MCF 10A (cell line): ENCODE measurements around the gene CGB7. TPM values are rescaled to one million over a fixed set of nuclear protein-coding genes. Genes with fewer than 3 reads are reported as not detected.

Experiments used
- BruUV-seq: library from RNA; stranded (reverse); fragments of 400-500 nt; replicated peaks from 2 replicates; lab custom pipeline; 2021; lab: Mats Ljungman, UMichigan
- CTCF ChIA-PET: fragments of 300-600 bp; sonication (Branson Sonifier 250); formaldehyde crosslinking; extraction: SDS; loops from one replicate; lab custom pipeline; 2021; ENCODE audit warnings: antibody characterized with exemption, inconsistent platforms; lab: Yijun Ruan, JAX
- POLR2A ChIA-PET: fragments of 300-600, 350-650 bp; sonication (Branson Sonifier 250); formaldehyde crosslinking; extraction: SDS; loops from one replicate; lab custom pipeline; 2020; ENCODE audit warnings: antibody characterized with exemption, inconsistent platforms; lab: Yijun Ruan, JAX
- DNase-seq: peaks from one replicate; pipeline ENCODE4 v3.0.0-alpha.2; 2018; ENCODE audit not compliant: unreplicated experiment
- H3K27ac Mint-ChIP-seq: one replicate; pipeline ENCODE4 v1.8.0; 2022; ENCODE audit warnings: mild to moderate bottlenecking, low read depth, mixed read lengths; ENCODE audit not compliant: unreplicated experiment
- H3K27me3 Mint-ChIP-seq: one replicate; pipeline ENCODE4 v1.8.0; 2022; ENCODE audit warnings: mixed read lengths; ENCODE audit not compliant: insufficient read depth, unreplicated experiment
- H3K36me3 Mint-ChIP-seq: one replicate; pipeline ENCODE4 v1.8.0; 2022; ENCODE audit warnings: mild to moderate bottlenecking, moderate library complexity, mixed read lengths; ENCODE audit not compliant: insufficient read depth, unreplicated experiment
- H3K4me1 Mint-ChIP-seq: one replicate; pipeline ENCODE4 v1.8.0; 2022; ENCODE audit warnings: mixed read lengths; ENCODE audit not compliant: insufficient read depth, unreplicated experiment
- H3K4me3 Mint-ChIP-seq: one replicate; pipeline ENCODE4 v1.8.0; 2022; ENCODE audit warnings: mild to moderate bottlenecking, moderate library complexity, mixed read lengths; ENCODE audit not compliant: unreplicated experiment
- H3K9me3 Mint-ChIP-seq: one replicate; pipeline ENCODE4 v1.8.0; 2022; ENCODE audit warnings: mixed read lengths; ENCODE audit not compliant: unreplicated experiment
- intact Hi-C: fragments of 100-400 bp; cut with micrococcal nuclease; formaldehyde crosslinking; loops from 2 replicates; pipeline ENCODE4 v1.14.1; 2022
- total RNA-seq: library from RNA; stranded (reverse); gene quantifications from 2 replicates; pipeline ENCODE4 v1.2.3, GENCODE V29; 2022
- TF ChIP-seq, protein P1 (sequence below): fragments of 200-600 bp; IDR thresholded peaks from one replicate; pipeline ENCODE4 v1.8.0; 2022; ENCODE audit warnings: antibody characterized with exemption, mild to moderate bottlenecking; ENCODE audit not compliant: unreplicated experiment

The CGB7 gene
- total RNA-seq, 1 experiment from 2014 or later, result 2.5 TPM

DNA sequence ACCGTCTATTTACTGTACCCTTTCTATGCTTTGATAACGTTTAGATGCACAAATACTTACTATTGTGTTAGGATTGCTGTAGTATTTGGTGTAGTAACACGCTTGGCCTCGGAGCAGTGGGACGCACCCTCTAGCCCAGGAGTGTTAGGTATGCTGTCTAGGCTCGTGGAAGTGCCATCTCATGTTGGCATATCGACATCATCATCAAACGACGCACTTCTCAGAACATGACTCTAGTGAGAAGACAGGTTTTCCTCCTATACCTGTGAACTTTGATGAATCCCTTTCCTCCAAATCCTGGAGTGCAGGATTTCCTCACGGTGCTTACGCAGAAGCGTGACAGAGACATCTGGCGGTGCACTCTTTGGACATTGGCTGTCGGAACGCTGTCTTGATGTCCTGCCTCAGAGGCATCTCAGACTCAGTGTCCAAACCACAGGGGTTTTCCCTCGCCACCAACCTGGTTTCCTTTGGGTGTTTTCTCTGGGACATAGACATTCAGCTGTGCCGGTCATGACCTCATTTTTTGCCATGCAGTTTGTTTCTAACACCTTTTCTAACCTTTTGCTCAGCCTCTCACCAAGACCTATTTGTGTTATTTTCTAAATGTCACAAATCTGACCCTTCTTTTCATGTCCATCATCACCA, 34.0 kb upstream of the CGB7 start:
- no peaks in the 10 kb centered on the region for H3K27me3 Mint-ChIP-seq
- peaks cover 7% of the 10 kb centered on the region for H3K4me1 Mint-ChIP-seq
- TF ChIP-seq, protein P1, sequence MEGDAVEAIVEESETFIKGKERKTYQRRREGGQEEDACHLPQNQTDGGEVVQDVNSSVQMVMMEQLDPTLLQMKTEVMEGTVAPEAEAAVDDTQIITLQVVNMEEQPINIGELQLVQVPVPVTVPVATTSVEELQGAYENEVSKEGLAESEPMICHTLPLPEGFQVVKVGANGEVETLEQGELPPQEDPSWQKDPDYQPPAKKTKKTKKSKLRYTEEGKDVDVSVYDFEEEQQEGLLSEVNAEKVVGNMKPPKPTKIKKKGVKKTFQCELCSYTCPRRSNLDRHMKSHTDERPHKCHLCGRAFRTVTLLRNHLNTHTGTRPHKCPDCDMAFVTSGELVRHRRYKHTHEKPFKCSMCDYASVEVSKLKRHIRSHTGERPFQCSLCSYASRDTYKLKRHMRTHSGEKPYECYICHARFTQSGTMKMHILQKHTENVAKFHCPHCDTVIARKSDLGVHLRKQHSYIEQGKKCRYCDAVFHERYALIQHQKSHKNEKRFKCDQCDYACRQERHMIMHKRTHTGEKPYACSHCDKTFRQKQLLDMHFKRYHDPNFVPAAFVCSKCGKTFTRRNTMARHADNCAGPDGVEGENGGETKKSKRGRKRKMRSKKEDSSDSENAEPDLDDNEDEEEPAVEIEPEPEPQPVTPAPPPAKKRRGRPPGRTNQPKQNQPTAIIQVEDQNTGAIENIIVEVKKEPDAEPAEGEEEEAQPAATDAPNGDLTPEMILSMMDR, result no peak
- H3K27ac Mint-ChIP-seq, result no peak overlapping the region
- ChIA-PET CTCF (no interaction called here), POLR2A (no interaction called here)
- no peaks in the 10 kb centered on the region for H3K9me3 Mint-ChIP-seq
- H3K36me3 Mint-ChIP-seq, result peaks cover 88% of the 10 kb centered on the region
- intact Hi-C loops, result no loop called here
- H3K4me3 Mint-ChIP-seq, result no peak overlapping the region
- DNase-seq, result no peak
- no TSS peak for BruUV-seq

DNA sequence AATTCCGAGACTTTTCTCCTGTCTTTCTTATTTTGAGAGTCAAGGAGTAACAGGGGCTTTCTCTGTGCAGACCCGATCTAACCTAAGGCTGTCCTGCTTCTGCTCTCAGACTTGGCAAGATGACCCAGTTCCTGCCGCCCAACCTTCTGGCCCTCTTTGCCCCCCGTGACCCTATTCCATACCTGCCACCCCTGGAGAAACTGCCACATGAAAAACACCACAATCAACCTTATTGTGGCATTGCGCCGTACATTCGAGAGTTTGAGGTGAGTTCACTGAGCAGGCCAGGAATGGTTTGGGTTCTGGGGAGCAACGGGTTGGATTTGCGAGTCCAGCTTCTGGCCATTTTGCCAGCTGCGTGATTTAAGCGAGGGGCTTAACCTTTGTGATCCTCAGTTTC, 28.7 kb upstream of the CGB7 start:
- POLR2A ChIA-PET, result interaction anchor here (0.6 to 2.4 kb wide), 9 partner anchors 12 to 494 kb away, joined by 3 to 8 read pairs (median 4); partner anchors contain the start of genes GYS1, LIN7B and NOSIP
- H3K9me3 Mint-ChIP-seq, result no peaks in the 10 kb centered on the region
- H3K4me1 Mint-ChIP-seq, result peaks cover 17% of the 10 kb centered on the region
- CTCF ChIA-PET, result interaction anchor here (0.6 to 3.9 kb wide), 9 partner anchors 12 to 870 kb away, joined by 3 to 28 read pairs (median 3); no protein-coding TSS in a partner anchor
- peak overlapping the region; percentile 95 for H3K27ac Mint-ChIP-seq
- H3K27me3 Mint-ChIP-seq, result no peaks in the 10 kb centered on the region
- BruUV-seq, result no TSS peak
- intact Hi-C loops, result no loop called here
- H3K4me3 Mint-ChIP-seq, result peak overlapping the region; percentile 97
- peaks cover 43% of the 10 kb centered on the region for H3K36me3 Mint-ChIP-seq
- DNase-seq, result no peak
- TF ChIP-seq, protein P1, result no peak

DNA sequence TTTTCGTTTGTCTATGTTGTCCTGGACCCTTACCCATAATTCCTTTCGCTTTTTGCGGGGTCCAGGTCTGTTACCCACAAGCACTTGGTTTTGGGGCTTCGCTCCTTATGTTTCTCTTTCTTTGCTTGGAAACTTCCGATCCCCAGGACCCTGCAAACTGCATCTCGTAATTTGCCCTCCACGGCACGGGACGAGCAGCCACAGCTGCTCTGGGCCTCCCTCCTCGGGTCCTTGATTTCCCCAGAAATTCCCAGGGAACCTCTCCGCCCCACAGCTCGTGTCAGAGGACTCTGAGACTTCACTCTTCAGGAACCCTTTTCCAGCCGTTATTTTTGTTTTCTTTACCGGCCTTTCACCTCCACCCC, 28.3 kb upstream of the CGB7 start:
- POLR2A ChIA-PET, result interaction anchor here (0.6 to 2.4 kb wide), 7 partner anchors 12 to 113 kb away, joined by 3 to 8 read pairs (median 5); partner anchors contain the start of genes GYS1 and LIN7B
- Mint-ChIP-seq H3K36me3 (peaks cover 39% of the 10 kb centered on the region), H3K4me1 (peaks cover 17% of the 10 kb centered on the region), H3K4me3 (peak overlapping the region; percentile 97), H3K27ac (peak overlapping the region; percentile 95), H3K9me3 (no peaks in the 10 kb centered on the region), H3K27me3 (no peaks in the 10 kb centered on the region)
- TF ChIP-seq, protein P1, result no peak
- CTCF ChIA-PET, result interaction anchor here (0.6 to 3.9 kb wide), 6 partner anchors 13 to 581 kb away, joined by 3 to 28 read pairs (median 4); no protein-coding TSS in a partner anchor
- no TSS peak for BruUV-seq
- intact Hi-C loops, result no loop called here
- DNase-seq, result no peak

DNA sequence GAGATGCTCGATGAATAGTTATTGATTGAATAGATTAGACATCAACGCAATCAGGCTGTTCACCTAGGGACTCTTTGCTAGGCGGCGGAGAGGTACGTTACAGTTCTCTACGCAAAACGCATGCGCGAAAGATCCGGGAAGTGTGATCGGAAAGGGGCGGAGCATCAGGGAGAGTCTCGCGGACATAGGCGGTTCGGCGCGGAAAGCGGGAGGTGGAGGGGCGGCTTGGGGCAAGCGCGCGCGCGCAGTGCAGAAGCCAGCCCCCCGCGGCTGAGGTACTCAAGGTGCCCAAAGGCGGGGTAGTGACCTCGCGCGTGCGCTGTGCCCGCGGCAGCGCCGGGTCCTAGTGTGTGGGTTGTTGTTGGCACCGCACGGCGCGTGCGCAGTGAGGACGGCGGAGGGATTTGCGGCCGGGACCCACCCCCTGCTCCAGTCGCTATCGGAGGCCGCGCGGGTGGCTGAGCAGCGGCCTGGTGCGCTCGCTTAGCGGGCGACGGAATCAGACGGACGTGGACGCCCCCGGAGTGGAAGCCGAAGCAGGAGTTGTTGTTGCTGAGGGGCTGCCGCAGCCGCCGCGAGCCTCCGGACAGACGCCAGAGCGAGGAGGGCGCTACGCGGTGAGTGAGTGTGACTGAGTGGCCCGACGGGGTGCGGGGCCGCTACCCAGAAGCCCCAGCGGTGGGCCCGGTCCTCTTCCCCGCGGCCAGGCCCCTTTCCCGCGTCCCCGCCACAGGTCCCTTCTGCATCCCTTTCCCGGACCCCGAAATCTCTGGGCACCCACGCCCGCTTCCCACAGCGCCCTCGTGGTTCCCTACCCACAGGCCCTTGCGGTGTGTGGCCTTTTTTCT, 27.7 kb upstream of the CGB7 start, which contains the start of gene SNRNP70:
SNRNP70 (plus strand) TSS at position 432 of the 848 bp plus-strand sequence. CDS start 964 bp downstream, outside the sequence.
- H3K4me3 Mint-ChIP-seq, result peak within 1 kb of the TSS; percentile 97
- H3K4me1 Mint-ChIP-seq, result peaks cover 17% of the 10 kb centered on the region
- CTCF ChIA-PET, result interaction anchor here (1.6 to 3.9 kb wide), 3 partner anchors 13 to 112 kb away, joined by 3 to 28 read pairs (median 3); no protein-coding TSS in a partner anchor
- H3K9me3 Mint-ChIP-seq, result no peaks in the 10 kb centered on the region
- TF ChIP-seq, protein P1, result no peak
- peaks cover 32% of the 10 kb centered on the region for H3K36me3 Mint-ChIP-seq
- DNase-seq, result peak; percentile 99
- H3K27me3 Mint-ChIP-seq, result no peaks in the 10 kb centered on the region
- BruUV-seq, result no TSS peak
- H3K27ac Mint-ChIP-seq, result peak within 1 kb of the TSS; percentile 95
- intact Hi-C loops, result no loop called here
- POLR2A ChIA-PET, result interaction anchor here (1.5 to 2.4 kb wide), 3 partner anchors 13 to 30 kb away, joined by 3 to 8 read pairs (median 8); partner anchors contain the start of gene LIN7B
